GM20000 (cell line): ENCODE data around the gene BRICD5.
"Not testable (repeated sequence)": the region's sequence is repeated elsewhere in the genome, so short reads cannot be mapped to it uniquely, and the experiment has no call there.

Source experiments
- DNase-seq: peaks from one replicate; pipeline ENCODE4 v3.0.0; 2012; ENCODE audit warnings: low spot score
- TF ChIP-seq, protein P1 (sequence below): IDR thresholded peaks from 2 replicates; pipeline ENCODE4 v1.5.1; 2012; ENCODE audit warnings: mild to moderate bottlenecking, control low read depth; ENCODE audit errors: extremely low read depth, missing control alignments

Gene BRICD5

DNA sequence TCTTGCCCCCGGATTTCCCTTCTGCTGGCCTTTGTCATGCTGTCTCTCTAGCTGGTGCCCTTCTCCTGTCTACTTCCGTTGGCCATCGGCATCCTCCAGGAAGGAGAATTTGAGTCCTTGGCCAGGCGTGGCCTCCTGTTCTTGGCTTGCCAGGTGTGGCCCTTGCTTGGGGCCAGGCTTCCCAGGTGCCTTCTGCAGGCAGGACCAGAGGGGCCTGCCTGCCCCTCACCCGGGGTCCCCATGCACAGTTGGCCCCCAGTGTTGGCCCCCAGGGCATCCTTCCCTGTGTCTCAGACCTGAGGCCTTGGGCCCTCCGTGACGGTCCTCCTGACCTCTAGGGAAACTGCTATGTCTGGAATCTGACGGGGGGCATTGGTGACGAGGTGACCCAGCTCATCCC, 2.8 kb downstream of the BRICD5 start:
- TF ChIP-seq, protein P1, sequence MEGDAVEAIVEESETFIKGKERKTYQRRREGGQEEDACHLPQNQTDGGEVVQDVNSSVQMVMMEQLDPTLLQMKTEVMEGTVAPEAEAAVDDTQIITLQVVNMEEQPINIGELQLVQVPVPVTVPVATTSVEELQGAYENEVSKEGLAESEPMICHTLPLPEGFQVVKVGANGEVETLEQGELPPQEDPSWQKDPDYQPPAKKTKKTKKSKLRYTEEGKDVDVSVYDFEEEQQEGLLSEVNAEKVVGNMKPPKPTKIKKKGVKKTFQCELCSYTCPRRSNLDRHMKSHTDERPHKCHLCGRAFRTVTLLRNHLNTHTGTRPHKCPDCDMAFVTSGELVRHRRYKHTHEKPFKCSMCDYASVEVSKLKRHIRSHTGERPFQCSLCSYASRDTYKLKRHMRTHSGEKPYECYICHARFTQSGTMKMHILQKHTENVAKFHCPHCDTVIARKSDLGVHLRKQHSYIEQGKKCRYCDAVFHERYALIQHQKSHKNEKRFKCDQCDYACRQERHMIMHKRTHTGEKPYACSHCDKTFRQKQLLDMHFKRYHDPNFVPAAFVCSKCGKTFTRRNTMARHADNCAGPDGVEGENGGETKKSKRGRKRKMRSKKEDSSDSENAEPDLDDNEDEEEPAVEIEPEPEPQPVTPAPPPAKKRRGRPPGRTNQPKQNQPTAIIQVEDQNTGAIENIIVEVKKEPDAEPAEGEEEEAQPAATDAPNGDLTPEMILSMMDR, result no peak
- DNase-seq, result no peak

- no peak for DNase-seq
- TF ChIP-seq, protein P1, result no peak
These were observed 3.8 kb downstream of the BRICD5 start for GRCh38 chr16:2206780-2207433.

DNA sequence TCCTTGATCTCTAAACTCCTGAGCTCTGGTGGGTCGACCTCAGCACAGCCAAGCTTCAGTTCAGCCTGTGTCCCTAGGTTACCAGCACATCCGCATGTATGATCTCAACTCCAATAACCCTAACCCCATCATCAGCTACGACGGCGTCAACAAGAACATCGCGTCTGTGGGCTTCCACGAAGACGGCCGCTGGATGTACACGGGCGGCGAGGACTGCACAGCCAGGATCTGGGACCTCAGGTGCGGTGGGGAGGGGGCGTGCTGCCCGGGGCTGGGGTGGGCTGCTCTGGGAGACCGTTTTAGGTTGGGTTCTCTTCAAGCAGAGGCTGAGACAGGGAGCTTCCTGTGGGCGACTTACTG, 4.3 kb downstream of the BRICD5 start:
- DNase-seq, result no peak
- TF ChIP-seq, protein P1, result no peak

DNA sequence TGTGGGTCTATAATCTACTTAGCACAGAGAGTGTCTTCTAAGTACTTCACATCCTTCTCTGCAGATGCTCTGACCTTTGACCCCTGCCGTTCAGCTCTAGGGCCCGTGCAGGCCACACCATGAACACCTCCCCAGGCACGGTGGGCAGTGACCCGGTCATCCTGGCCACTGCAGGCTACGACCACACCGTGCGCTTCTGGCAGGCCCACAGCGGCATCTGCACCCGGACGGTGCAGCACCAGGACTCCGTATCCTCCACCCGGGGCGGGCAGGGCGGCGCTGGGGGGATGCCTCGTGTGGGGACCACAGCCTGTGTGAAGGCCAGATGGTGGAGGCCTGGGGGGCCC, 4.7 kb downstream of the BRICD5 start:
- no peak for DNase-seq

GRCh38 chr16:2205104-2205966, 5.3 kb downstream of the BRICD5 start, which contains the start of gene MLST8:
MLST8 (plus strand) TSS chr16:2205454; CDS start chr16:2206086, 632 bp downstream.
- TF ChIP-seq, protein P1, result no peak
- peak; percentile 99 for DNase-seq

More for the DNA sequence above, 4.7 kb downstream of the BRICD5 start:
- TF ChIP-seq, protein P1, result no peak

DNA sequence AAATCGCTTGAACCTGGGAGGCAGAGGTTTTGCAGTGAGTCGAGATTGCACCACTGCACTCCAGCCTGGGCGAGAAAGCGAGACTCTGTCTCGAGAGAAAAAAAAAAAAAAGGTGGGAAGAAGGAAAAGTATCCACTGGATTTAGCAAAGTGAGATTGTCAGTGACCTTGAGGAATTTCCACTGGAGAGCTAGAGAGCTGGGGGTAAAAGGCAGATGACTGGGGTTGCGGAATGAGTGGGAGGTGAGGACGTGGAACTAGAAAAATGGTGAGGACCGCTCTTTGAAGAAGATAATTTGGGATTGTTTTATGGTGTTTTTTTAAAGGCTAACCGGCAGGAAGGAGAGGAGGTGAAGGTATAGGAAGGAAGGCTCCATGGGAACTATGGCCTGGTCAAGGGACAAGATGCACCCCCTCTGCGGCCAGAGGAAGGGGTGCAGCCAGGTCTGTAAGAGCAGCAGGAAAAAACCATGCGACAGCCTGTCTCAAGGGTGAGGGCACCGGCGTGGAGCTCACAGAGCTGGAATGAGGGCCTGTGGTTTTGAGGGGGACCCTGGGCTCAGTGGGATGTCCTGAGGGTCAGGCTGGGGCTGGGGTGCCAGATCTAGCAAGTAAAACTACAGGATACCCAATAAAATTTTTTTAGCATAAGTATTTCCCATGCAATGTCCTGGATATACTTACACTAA, 6.1 kb downstream of the BRICD5 start:
- no peak for DNase-seq
- TF ChIP-seq, protein P1, result no peak

GRCh38 chr16:2203119-2203688, 7.5 kb downstream of the BRICD5 start:
- not testable (repeated sequence) for DNase-seq
